SK-N-SH (cell line): Measurements from ENCODE around the gene ANO2.

ENCODE experiments used
- CHD2 ChIP-seq: fragments of 150-350 bp; IDR thresholded peaks from 2 replicates; pipeline ENCODE4 v1.6.1; 2018; ENCODE audit warnings: low read length; ENCODE audit not compliant: partially characterized antibody
- EP300 ChIP-seq, 2 experiments: IDR thresholded peaks; 2 replicates each; pipeline versions ENCODE4 v1.4.0 to v1.6.1; 2012; ENCODE audit warnings: borderline replicate concordance in 1 of 2, low read depth in 1 of 2, low read length in 1 of 2
- MAX ChIP-seq: IDR thresholded peaks from 2 replicates; pipeline ENCODE4 v1.4.0; 2012; ENCODE audit warnings: low read depth
- NFIC ChIP-seq: IDR thresholded peaks from 2 replicates; pipeline ENCODE4 v1.4.0; 2012; ENCODE audit warnings: borderline replicate concordance
- POLR2AphosphoS5 ChIP-seq: IDR thresholded peaks from 2 replicates; pipeline ENCODE4 v1.6.1; 2012; ENCODE audit warnings: low read depth, low read length
- RFX5 ChIP-seq: IDR thresholded peaks from 2 replicates; pipeline ENCODE4 v1.6.1; 2012; ENCODE audit warnings: mild to moderate bottlenecking, improper control_type of control experiment, low read length
- YY1 ChIP-seq: IDR thresholded peaks from 2 replicates; pipeline ENCODE4 v1.4.0; 2012; ENCODE audit warnings: low read depth, mild to moderate bottlenecking
- TF ChIP-seq, protein P1 (sequence below): fragments of 200-600 bp; sonication (generic); IDR thresholded peaks from 2 replicates; pipeline ENCODE4 v1.6.1; 2017; ENCODE audit warnings: antibody characterized with exemption, mild to moderate bottlenecking, moderate library complexity

GRCh38 chr12:5884285-5884684 lies 60.8 kb downstream of the ANO2 start:
- TF ChIP-seq YY1: no peak
- TF ChIP-seq, protein P1, sequence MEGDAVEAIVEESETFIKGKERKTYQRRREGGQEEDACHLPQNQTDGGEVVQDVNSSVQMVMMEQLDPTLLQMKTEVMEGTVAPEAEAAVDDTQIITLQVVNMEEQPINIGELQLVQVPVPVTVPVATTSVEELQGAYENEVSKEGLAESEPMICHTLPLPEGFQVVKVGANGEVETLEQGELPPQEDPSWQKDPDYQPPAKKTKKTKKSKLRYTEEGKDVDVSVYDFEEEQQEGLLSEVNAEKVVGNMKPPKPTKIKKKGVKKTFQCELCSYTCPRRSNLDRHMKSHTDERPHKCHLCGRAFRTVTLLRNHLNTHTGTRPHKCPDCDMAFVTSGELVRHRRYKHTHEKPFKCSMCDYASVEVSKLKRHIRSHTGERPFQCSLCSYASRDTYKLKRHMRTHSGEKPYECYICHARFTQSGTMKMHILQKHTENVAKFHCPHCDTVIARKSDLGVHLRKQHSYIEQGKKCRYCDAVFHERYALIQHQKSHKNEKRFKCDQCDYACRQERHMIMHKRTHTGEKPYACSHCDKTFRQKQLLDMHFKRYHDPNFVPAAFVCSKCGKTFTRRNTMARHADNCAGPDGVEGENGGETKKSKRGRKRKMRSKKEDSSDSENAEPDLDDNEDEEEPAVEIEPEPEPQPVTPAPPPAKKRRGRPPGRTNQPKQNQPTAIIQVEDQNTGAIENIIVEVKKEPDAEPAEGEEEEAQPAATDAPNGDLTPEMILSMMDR: no peak
- no peak for TF ChIP-seq POLR2AphosphoS5
- no peak for TF ChIP-seq RFX5
- no peak for TF ChIP-seq MAX
- TF ChIP-seq EP300 (IDR thresholded peaks at IDR 0.05; ENCODE audit: borderline replicate concordance in 1 of 2, low read depth in 1 of 2, low read length in 1 of 2): no peak
- no peak for TF ChIP-seq CHD2
- no peak for TF ChIP-seq NFIC
